Subcutaneous adipose tissue (tissue), 4 donors: ENCODE measurements around the gene CYTH1. TPM values are rescaled to one million over a fixed set of nuclear protein-coding genes. Genes with fewer than 3 reads are reported as not detected.

ENCODE experiments used
- total RNA-seq, 4 donors: library from RNA; depleted of rRNA; stranded (reverse); fragments of >200 nt; gene quantifications; one replicate each; pipeline ENCODE4 v1.1.0, GENCODE V29; 2016
- TF ChIP-seq, protein P1 (sequence below): fragments of 450-650 bp; IDR thresholded peaks from one replicate; pipeline ENCODE4 v1.5.1; 2016; ENCODE audit warnings: low read depth, mild to moderate bottlenecking, control low read depth, antibody characterized with exemption, moderate library complexity

Gene CYTH1
- total RNA-seq, 4 donors from 2014 or later = 54.0 to 86.5 (median 71.1) TPM

GRCh38 chr17:78777881-78778280 is 4.2 kb downstream of the CYTH1 start:
- TF ChIP-seq, protein P1, sequence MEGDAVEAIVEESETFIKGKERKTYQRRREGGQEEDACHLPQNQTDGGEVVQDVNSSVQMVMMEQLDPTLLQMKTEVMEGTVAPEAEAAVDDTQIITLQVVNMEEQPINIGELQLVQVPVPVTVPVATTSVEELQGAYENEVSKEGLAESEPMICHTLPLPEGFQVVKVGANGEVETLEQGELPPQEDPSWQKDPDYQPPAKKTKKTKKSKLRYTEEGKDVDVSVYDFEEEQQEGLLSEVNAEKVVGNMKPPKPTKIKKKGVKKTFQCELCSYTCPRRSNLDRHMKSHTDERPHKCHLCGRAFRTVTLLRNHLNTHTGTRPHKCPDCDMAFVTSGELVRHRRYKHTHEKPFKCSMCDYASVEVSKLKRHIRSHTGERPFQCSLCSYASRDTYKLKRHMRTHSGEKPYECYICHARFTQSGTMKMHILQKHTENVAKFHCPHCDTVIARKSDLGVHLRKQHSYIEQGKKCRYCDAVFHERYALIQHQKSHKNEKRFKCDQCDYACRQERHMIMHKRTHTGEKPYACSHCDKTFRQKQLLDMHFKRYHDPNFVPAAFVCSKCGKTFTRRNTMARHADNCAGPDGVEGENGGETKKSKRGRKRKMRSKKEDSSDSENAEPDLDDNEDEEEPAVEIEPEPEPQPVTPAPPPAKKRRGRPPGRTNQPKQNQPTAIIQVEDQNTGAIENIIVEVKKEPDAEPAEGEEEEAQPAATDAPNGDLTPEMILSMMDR = no peak

GRCh38 chr17:78774956-78775571 is 7.0 kb downstream of the CYTH1 start:
- TF ChIP-seq, protein P1 = no peak

DNA sequence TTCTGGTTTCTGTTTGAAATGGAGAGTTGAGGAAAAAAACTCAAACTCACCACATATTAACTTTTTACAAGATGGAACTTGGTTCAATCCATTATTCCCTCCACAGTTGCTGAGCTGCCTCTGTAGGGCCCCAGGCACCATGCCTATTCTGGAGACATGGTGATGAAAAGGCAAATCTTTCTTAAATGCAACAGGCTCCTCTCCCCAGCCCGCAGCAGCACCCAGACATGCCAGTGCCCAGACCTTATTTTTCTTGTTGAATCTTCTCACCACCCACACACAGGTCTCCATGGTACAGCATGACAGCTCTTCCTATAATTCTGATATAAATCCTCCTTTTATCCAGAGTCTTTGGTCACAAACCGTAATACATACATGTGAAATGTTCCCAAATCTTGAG is 7.6 kb downstream of the CYTH1 start:
- TF ChIP-seq, protein P1 = no peak

DNA sequence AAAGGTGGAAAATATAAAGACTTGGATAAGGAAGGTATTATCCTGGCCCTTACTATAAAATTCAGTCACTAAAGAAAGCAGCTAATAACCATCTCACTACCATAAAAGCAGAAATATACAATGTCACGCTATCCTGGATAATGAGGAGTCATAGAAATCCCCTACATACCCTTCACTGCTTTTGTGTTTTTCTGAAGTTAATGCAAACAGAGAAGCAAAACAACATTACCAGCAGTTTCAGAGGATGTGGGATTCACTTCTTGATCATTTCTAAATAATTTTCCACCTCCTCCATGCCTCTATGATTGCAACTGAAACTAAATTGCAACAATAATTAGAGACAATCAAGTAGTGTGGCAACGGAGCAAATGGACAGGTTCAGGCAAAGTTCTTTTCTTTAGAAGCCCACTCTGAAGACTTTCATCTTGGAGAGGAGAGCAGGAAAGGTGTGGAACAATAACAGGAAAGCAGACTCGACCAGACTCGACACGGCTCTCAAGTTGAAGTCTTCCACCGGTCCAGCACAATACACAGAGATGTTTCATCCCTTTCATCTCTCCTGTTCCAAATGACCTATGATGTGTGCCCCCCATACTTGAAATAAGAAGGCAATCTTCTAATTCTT is 10.2 kb downstream of the CYTH1 start:
- TF ChIP-seq, protein P1 = no peak

DNA sequence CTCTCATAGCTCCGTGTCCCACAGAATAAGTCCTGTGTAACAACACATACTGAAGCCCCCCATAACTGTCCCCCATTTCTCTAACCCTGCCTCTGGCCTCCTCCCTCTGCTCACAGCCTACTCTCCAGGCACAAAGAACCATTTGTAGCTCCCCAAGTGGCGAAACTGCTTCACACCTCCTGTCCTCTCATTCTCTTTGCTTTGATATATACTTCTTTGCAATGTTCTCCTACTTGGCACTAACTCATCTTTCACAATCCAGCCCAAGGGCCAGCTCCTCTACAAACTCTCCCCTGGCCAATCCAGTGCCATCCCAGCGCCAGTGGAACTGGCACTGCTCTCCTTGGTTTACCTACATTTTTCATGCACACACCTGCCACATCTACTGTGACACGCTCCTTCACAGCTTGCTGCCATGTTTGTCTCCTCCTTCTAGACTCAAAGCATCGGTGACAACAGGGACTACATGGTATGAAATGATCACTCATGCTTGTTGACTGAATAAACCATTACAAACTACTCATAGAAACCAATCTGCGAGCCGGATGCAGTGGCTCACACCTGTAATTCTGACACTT is 12.8 kb downstream of the CYTH1 start:
- TF ChIP-seq, protein P1 = no peak

DNA sequence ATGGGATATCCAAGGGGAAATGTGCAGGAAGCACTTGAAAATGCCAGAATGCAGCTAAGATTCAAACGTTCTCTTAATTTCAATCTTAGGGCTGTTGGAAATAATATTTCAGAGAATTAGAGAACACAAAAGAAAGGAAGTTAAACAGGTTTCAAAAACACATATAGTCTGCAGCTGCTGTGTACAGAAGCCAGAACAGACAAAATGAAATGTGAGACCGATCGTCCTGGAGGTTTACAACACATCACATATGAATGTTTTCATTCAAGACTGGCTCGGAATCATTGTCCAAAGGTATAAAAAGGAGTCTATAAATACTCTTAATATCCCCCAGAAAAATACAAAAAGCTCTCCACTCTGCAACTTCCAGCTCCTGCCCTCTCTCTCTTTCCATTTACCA is 14.3 kb downstream of the CYTH1 start:
- TF ChIP-seq, protein P1 = no peak

GRCh38 chr17:78766743-78767294 is 15.3 kb downstream of the CYTH1 start:
- TF ChIP-seq, protein P1 = no peak
